GM12891 (cell line): ENCODE data around the gene ABCD4.

Source experiments
- POLR2A ChIP-seq: IDR thresholded peaks from 2 replicates; pipeline ENCODE4 v1.6.1; 2011; ENCODE audit warnings: low read depth, low read length, control low read depth
- POLR2AphosphoS5 ChIP-seq: IDR thresholded peaks from 2 replicates; pipeline ENCODE4 v1.6.1; 2011; ENCODE audit warnings: low read depth, low read length, control low read depth
- POU2F2 ChIP-seq: IDR thresholded peaks from 2 replicates; pipeline ENCODE4 v1.6.1; 2011; ENCODE audit warnings: low read depth, mild to moderate bottlenecking, control low read depth, low read length, moderate library complexity
- TAF1 ChIP-seq: IDR thresholded peaks from 2 replicates; pipeline ENCODE4 v1.6.1; 2011; ENCODE audit warnings: low read depth, low read length, control low read depth

DNA sequence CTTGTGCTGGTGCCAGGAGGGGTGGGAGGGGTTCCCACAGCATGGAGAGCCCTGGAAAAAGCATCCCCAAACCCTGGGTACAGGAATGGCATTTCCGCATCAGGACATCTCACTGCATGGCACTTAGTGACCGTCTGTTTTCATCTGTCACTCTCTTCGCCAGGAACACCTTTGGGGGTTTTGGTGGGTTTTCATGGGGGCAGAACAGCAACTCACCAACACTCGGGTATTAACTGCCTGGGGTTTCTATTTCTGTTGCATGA is 60.0 kb downstream of the ABCD4 start:
- TF ChIP-seq POLR2A (no peak), POLR2AphosphoS5 (no peak), POU2F2 (no peak), TAF1 (no peak)
